Measurements from ENCODE around the gene KDM2B. TPM values are rescaled to one million over a fixed set of nuclear protein-coding genes. Genes with fewer than 3 reads are reported as not detected.
"Not testable (repeated sequence)": the region's sequence is repeated elsewhere in the genome, so short reads cannot be mapped to it uniquely, and the experiment has no call there.

Gene KDM2B
- polyA plus RNA-seq, 3 donors, result 77.4 to 80.0 (median 79.4) TPM

GRCh38 chr12:121595520-121595919 lies 14.7 kb upstream of the KDM2B start:
- no peak for DNase-seq

DNA sequence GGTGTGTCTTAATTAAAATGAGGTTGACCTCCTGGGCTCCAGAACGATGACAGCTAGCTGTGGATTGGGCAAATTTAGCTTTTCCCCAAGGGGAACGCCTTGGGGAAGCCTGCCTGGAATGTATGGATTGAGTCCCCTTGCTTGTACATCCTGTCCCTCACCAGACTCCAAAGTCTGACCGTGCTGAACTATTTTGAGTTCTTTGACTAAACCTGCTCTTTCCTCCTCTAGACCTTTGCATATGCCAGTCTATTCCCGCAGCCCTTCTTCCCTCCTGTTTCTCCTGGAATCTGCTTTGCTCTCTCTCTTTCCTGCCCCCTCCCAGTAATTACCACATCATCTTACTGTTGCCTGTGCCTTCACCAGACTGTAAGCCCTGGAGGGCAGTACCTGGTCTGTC lies 11.5 kb upstream of the KDM2B start:
- DNase-seq, result no peak

GRCh38 chr12:121590476-121591143 lies 9.8 kb upstream of the KDM2B start:
- no peak for DNase-seq

GRCh38 chr12:121584885-121585284 lies 4.1 kb upstream of the KDM2B start:
- DNase-seq, result not testable (repeated sequence)

GRCh38 chr12:121583334-121583661 lies 2.5 kb upstream of the KDM2B start:
- not testable (repeated sequence) for DNase-seq

GRCh38 chr12:121582583-121583333 lies 1.9 kb upstream of the KDM2B start:
- peak; percentile 29 for DNase-seq

- DNase-seq, result peak; percentile 24
Observed at GRCh38 chr12:121581686-121582429, 1.0 kb upstream of the KDM2B start.

DNA sequence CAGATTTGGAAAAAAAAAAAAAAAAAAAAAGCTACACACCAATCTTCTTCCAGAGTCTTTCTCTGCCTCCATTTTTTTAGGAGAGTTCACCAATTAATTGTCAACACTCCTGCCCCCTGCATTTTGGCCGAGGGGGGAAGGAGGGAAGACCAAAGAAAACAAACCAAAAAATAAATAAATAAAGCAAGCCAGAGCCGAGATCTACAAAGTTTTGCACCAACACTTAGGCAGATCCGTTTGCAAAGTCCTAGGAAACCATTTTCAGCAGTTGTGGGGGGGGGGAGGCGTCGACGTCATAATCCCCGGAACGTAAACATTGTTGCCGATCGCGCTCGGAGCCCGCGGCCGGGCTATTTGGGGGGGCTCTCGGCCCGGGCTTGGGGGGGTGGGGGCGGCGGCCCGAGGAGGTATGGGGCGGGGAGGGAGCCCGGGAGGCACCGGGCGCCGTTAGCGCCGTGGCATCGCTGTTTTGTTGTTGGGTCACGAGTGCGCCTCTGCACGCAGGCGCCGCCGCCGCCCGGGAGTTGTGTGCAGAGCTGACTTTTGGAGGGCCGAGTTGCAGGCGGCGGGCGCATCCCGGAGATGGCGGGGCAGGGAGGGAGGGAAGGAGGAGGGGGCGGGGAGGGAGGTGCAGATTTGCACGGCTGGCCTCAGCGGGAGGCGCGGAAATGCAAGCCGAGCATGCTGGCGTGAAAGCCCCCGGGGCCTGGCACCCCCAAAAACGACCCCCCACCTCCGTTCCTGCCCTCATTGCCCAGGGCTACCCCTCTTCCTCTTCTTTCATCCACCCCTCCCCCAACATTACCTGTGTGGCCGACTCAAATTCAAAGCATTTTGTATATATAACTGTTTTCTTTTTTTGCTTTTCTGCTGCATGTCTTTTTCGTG lies 598 bp downstream of the KDM2B start:
- peak; percentile 80 for DNase-seq

DNA sequence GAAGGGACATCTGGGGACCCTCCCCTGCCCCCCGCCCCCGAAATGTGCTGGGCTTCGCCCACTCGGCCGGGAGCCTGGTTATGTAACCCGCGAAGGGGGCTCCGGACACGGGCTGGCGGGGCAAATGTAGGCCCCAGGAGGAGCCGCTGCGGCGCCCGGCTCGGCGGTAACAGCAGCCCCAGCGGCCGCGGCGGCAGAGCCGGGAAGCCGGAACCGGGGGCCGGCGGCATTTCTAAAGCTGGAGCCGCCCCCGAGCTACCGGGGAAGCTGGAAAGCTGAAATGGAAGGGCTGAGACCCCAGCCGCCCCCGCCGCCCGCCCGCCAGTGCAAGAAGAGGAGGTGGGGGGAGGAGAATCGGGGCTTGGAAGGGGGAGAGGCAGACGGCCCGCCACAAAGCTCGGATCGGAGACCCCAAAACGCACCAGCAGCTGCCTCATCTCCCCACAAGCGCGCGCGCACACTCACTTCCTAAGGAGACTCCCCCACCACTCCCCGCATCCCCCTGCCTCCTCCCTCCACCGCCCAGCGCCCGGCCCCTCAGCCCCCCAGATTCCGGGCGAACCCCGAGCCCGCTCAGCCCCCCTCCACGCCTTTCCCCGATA lies 1.5 kb downstream of the KDM2B start:
- peak; percentile 48 for DNase-seq

DNA sequence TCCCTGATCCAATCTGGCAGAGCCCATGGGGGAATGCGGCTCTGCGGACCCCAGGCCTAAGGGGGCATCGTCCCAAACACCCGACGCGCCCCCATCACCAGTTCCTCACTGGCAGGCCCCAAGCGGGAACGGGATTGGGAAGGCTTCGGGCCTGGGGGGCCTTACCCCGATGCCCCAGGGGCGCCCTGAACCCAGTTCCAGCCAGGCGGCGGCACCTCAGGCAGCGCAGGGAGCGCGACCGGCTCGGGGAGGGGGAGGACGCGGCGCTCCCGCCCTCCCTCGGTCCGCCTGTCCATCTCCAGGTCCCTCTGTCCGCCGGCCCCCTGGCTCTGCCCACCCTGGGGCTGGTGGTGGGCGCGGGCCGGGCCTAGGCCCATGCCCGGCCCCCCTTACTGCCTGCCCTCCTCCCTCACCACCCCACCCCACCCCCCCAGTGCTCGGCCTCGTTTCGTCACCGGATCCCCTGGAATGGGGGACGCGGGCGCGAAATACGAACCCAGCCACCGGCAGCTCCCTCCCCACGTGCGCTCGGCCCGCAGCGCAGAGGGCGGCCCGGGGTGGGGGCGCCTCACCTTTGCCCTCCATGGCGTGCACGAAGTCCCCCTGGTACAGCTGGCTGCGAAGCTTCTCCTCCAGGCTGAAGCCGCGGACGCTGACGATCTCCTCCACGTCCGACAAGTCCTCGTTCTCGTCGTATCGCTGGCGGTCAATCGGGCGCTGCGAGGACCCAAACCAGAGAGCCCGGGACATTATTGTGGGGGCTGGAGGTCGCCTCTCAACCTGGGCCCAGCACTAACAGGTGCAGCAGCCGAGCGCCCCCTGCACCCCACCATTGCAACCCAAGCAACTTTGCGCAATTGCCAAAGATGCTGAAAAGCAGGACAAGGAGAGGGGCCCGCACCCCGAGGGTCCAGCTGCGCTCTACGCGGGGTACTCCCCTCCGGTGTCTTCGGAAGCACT lies 2.3 kb downstream of the KDM2B start:
- peak; percentile 46 for DNase-seq

DNA sequence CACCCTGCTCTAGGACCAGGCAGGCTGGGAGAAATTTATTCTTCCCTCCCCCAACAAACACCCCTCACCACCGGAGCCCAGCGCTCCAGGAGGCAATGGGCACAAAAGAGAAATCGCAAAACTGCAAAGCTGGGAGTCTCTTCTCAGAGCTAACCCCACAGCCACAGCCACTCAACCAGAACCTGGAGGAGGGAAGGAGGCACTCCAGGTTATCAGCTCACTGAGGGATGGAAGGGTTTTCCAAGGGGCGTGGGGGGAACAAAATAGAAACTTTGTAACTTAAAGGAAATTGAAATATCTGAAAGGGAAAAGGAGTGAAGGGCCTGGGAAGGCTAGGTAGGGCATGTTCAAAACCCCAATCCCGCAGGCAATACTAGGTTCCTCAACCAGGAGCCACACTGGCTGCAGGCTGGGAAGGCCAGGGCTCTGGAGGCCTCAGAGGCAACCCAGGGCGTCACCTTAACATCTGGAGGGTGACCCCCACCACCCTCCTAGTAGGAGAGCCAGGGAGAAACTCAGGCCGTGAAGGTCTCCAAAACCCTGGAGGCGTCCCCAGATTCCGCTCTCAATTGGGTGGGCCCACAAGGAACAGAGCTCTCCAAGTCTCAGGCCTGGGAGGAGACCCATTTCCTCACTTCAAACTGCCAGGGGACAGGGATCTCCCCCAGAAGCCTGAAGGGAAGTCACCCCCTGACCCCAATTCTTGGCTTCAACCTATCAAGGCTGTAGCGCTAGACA lies 3.2 kb downstream of the KDM2B start:
- DNase-seq, result peak; percentile 24

GRCh38 chr12:121576851-121577391 lies 3.9 kb downstream of the KDM2B start:
- peak; percentile 15 for DNase-seq

GRCh38 chr12:121575952-121576625 lies 4.7 kb downstream of the KDM2B start:
- peak; percentile 21 for DNase-seq

DNA sequence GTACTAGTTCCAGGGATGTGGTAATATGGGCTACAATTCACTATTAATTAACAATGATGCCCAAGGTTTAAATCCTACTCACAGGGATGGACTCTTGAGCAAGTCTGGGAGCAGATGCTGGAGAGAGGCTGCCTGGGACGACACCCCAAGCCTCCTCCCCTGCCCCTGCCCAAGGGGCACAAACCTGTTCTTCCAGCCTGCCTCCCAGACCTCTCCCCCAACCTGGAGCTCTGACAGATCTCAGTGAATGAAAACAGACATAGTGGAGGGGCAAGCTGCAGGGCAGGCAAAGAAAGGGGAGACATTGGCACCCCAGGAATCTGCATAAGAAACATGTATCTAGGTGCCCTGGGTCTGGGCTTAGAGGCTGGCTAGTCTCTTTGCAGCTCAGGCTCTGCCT lies 5.8 kb downstream of the KDM2B start:
- DNase-seq, result no peak

DNA sequence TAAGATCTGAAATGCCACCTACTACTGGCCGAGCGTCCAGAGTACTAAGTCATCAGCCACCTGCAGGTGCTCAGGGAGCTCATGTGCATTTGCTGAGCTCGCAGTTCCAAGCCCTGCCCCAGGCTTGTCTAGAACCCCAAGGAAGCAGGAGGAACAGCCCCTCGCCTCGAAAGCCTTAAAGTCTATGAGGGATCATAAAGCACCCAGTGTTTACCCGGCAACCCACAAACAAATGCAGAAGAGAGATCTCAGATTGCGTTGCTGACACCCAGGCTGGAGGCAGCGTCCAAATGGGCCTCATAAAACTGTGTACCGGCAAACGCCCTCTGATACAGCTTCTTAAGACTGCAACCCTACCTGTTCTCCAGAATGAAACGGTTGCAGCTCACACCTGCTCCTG lies 6.8 kb downstream of the KDM2B start:
- no peak for DNase-seq

GRCh38 chr12:121571920-121572319 lies 8.9 kb downstream of the KDM2B start:
- no peak for DNase-seq

DNA sequence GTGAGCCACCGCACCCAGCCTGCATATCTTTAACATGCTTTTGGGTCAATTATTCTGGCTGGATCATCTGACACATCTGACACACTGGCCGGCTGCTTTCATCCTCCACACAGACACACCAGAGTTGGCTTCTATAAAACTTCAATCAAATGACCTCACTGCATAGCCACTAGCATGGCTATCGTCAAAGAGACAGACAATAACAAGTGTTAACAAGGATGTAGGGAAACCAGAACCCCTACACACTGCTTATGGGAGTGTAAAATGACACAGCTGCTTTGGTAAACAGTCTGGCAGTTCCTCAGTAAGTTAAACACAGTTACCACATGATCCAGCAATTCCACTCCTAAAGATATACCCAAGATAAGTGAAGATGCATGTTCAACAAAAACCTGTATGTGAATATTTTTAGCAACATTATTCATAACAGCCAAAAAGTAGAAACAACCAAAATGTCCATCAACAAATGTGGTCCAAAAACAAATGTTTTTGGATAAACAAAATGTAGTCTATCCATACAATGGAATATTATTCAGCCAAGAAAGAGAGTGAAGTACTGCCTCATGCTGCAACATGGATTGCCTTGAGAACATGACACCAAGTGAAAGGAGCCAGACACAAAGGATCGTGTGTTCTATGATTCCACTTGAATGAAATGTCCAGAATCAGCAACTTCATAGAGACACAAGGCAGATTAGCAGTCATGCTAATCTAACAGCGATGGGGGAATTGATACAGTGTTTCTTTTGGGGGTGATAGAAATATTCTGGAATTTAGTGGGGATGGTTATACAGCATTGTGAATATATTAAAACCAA lies 10.1 kb downstream of the KDM2B start:
- no peak for DNase-seq

All from renal pelvis (tissue), 4 donors.